Measurements from ENCODE around the gene CETP. TPM values are rescaled to one million over a fixed set of nuclear protein-coding genes. Genes with fewer than 3 reads are reported as not detected.

The CETP gene
- total and polyA plus RNA-seq, 4 donors, result 3.3 to 24.0 (median 6.3) TPM

DNA sequence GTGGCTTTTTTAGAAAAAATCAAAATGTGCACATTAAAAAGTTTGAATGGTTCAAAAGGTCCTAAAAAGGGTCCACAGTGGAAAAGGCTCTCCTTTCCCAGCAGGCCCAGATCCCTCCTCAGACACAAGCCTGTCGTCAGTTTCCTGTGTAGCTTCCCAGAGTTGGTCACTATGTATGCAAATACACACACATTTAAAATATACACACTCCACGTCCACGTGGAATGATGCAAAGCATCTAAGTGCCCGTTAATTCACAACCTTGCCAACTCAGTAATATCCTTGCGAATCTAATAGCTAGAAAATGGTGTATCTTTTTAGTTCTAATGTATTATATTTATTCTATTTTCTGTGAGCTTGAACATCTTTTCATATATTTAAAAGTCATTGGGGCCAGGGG, 45.3 kb downstream of the CETP start:
- no peaks in the 10 kb centered on the region for H3K9me3 ChIP-seq (ENCODE audit: control insufficient read depth in 4 of 4, low read length in 3 of 4)
- no peak for DNase-seq (ENCODE audit: low spot score)
- no peaks in the 10 kb centered on the region for H3K27me3 ChIP-seq (ENCODE audit: control insufficient read depth in 4 of 4, insufficient read depth in 4 of 4, low read length in 3 of 4)
- H3K4me1 ChIP-seq (ENCODE audit: control insufficient read depth in 4 of 4, insufficient read depth in 4 of 4, low read length in 3 of 4), result no peaks in the 10 kb centered on the region
- no peak overlapping the region for H3K4me3 ChIP-seq (ENCODE audit: low read depth in 1 of 3, low read length in 3 of 3)
- TF ChIP-seq RXRA (IDR thresholded peaks at IDR 0.05) (no peak), TAF1 (conservative IDR thresholded peaks at IDR 0.05) (no peak), GABPA (IDR thresholded peaks at IDR 0.05 in 1 of 2, conservative IDR thresholded peaks at IDR 0.05 in 1 of 2) (no peak), HNF4G (IDR thresholded peaks at IDR 0.05) (no peak), FOXA2 (IDR thresholded peaks at IDR 0.05) (no peak), HNF4A (conservative IDR thresholded peaks at IDR 0.05) (no peak), JUND (IDR thresholded peaks at IDR 0.05) (no peak), SP1 (IDR thresholded peaks at IDR 0.05) (no peak), RAD21 (IDR thresholded peaks at IDR 0.05) (no peak), NR2F2 (IDR thresholded peaks at IDR 0.05) (no peak), EGR1 (IDR thresholded peaks at IDR 0.05; ENCODE audit: low read depth in 2 of 2) (no peak)
- TF ChIP-seq, protein P1, sequence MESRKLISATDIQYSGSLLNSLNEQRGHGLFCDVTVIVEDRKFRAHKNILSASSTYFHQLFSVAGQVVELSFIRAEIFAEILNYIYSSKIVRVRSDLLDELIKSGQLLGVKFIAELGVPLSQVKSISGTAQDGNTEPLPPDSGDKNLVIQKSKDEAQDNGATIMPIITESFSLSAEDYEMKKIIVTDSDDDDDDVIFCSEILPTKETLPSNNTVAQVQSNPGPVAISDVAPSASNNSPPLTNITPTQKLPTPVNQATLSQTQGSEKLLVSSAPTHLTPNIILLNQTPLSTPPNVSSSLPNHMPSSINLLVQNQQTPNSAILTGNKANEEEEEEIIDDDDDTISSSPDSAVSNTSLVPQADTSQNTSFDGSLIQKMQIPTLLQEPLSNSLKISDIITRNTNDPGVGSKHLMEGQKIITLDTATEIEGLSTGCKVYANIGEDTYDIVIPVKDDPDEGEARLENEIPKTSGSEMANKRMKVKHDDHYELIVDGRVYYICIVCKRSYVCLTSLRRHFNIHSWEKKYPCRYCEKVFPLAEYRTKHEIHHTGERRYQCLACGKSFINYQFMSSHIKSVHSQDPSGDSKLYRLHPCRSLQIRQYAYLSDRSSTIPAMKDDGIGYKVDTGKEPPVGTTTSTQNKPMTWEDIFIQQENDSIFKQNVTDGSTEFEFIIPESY (IDR thresholded peaks at IDR 0.05), result no peak
- TF ChIP-seq, protein P2, sequence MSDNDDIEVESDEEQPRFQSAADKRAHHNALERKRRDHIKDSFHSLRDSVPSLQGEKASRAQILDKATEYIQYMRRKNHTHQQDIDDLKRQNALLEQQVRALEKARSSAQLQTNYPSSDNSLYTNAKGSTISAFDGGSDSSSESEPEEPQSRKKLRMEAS (IDR thresholded peaks at IDR 0.05), result no peak
- TF ChIP-seq, protein P3, sequence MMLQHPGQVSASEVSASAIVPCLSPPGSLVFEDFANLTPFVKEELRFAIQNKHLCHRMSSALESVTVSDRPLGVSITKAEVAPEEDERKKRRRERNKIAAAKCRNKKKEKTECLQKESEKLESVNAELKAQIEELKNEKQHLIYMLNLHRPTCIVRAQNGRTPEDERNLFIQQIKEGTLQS (IDR thresholded peaks at IDR 0.05), result no peak
- TF ChIP-seq, protein P4, sequence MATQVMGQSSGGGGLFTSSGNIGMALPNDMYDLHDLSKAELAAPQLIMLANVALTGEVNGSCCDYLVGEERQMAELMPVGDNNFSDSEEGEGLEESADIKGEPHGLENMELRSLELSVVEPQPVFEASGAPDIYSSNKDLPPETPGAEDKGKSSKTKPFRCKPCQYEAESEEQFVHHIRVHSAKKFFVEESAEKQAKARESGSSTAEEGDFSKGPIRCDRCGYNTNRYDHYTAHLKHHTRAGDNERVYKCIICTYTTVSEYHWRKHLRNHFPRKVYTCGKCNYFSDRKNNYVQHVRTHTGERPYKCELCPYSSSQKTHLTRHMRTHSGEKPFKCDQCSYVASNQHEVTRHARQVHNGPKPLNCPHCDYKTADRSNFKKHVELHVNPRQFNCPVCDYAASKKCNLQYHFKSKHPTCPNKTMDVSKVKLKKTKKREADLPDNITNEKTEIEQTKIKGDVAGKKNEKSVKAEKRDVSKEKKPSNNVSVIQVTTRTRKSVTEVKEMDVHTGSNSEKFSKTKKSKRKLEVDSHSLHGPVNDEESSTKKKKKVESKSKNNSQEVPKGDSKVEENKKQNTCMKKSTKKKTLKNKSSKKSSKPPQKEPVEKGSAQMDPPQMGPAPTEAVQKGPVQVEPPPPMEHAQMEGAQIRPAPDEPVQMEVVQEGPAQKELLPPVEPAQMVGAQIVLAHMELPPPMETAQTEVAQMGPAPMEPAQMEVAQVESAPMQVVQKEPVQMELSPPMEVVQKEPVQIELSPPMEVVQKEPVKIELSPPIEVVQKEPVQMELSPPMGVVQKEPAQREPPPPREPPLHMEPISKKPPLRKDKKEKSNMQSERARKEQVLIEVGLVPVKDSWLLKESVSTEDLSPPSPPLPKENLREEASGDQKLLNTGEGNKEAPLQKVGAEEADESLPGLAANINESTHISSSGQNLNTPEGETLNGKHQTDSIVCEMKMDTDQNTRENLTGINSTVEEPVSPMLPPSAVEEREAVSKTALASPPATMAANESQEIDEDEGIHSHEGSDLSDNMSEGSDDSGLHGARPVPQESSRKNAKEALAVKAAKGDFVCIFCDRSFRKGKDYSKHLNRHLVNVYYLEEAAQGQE (IDR thresholded peaks at IDR 0.05), result no peak
- TF ChIP-seq, protein P5, sequence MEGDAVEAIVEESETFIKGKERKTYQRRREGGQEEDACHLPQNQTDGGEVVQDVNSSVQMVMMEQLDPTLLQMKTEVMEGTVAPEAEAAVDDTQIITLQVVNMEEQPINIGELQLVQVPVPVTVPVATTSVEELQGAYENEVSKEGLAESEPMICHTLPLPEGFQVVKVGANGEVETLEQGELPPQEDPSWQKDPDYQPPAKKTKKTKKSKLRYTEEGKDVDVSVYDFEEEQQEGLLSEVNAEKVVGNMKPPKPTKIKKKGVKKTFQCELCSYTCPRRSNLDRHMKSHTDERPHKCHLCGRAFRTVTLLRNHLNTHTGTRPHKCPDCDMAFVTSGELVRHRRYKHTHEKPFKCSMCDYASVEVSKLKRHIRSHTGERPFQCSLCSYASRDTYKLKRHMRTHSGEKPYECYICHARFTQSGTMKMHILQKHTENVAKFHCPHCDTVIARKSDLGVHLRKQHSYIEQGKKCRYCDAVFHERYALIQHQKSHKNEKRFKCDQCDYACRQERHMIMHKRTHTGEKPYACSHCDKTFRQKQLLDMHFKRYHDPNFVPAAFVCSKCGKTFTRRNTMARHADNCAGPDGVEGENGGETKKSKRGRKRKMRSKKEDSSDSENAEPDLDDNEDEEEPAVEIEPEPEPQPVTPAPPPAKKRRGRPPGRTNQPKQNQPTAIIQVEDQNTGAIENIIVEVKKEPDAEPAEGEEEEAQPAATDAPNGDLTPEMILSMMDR (IDR thresholded peaks at IDR 0.05; ENCODE audit: low read depth, low read length, missing input control), result no peak
- peaks cover 0 to 4% (median 0%) of the 10 kb centered on the region in 4 donors for H3K36me3 ChIP-seq (ENCODE audit: control insufficient read depth in 4 of 4, insufficient read depth in 3 of 4, low read depth in 1 of 4, low read length in 3 of 4)
- H3K9ac ChIP-seq (ENCODE audit: low read depth in 1 of 2, low read length in 2 of 2), result no peak overlapping the region
- no peak overlapping the region for H3K27ac ChIP-seq (ENCODE audit: low read depth in 1 of 2, low read length in 2 of 2)
- whole genome bisulfite sequencing, result 85% methylated on average over 5 of the region's 5 CpGs

DNA sequence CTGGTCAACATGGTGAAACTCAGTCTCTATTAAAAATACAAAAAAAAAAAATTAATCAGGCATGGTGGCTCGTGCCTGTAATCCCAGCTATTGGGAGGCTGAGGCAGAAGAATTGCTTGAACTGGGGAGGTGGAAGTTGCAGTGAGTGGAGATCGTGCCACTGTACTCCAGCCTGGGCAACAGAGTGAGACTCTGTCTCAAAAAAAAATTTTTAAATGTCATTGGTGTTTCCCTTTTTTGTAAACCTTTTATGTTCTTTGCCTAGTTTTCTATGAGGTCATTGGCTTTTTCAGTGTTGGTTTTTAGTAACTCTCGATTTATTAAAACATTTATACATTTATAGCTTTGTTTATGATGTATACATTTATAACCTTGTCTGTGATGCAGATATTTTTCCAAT, 45.8 kb downstream of the CETP start:
- no peak overlapping the region for H3K27ac ChIP-seq (ENCODE audit: low read depth in 1 of 2, low read length in 2 of 2)
- H3K4me1 ChIP-seq (ENCODE audit: control insufficient read depth in 4 of 4, insufficient read depth in 4 of 4, low read length in 3 of 4), result no peaks in the 10 kb centered on the region
- H3K9ac ChIP-seq (ENCODE audit: low read depth in 1 of 2, low read length in 2 of 2), result no peak overlapping the region
- no peak for DNase-seq (ENCODE audit: low spot score)
- peaks cover 0 to 4% (median 0%) of the 10 kb centered on the region in 4 donors for H3K36me3 ChIP-seq (ENCODE audit: control insufficient read depth in 4 of 4, insufficient read depth in 3 of 4, low read depth in 1 of 4, low read length in 3 of 4)
- TF ChIP-seq RAD21 (IDR thresholded peaks at IDR 0.05), result no peak
- TF ChIP-seq, protein P1 (IDR thresholded peaks at IDR 0.05), result no peak
- TF ChIP-seq TAF1 (conservative IDR thresholded peaks at IDR 0.05), result no peak
- TF ChIP-seq EGR1 (IDR thresholded peaks at IDR 0.05; ENCODE audit: low read depth in 2 of 2), result no peak
- TF ChIP-seq, protein P5 (IDR thresholded peaks at IDR 0.05; ENCODE audit: low read depth, low read length, missing input control), result no peak
- no peaks in the 10 kb centered on the region for H3K9me3 ChIP-seq (ENCODE audit: control insufficient read depth in 4 of 4, low read length in 3 of 4)
- no peak overlapping the region for H3K4me3 ChIP-seq (ENCODE audit: low read depth in 1 of 3, low read length in 3 of 3)
- H3K27me3 ChIP-seq (ENCODE audit: control insufficient read depth in 4 of 4, insufficient read depth in 4 of 4, low read length in 3 of 4), result no peaks in the 10 kb centered on the region
- 91% methylated on average over 3 of the region's 3 CpGs for WGBS

All from liver (tissue), 9 donors.